GM13977 (cell line): ENCODE results near the gene MEAK7.
"Not testable (repeated sequence)": the region's sequence is repeated elsewhere in the genome, so short reads cannot be mapped to it uniquely, and the experiment has no call there.

Source experiments
- DNase-seq: peaks from one replicate; pipeline ENCODE4 v3.0.0; 2012; ENCODE audit warnings: low spot score
- in situ Hi-C: fragments of 300-500 bp; cut with MboI; formaldehyde crosslinking; loops from one replicate; pipeline ENCODE4 v1.12.0; 2022; ENCODE audit warnings: low sequenced_read_pairs, low pct_unique_long_range_greater_than_20kb, mixed read lengths, inconsistent platforms; ENCODE audit not compliant: unreplicated experiment
- TF ChIP-seq, protein P1 (sequence below): IDR thresholded peaks from 2 replicates; pipeline ENCODE4 v1.5.1; 2012; ENCODE audit warnings: mild to moderate bottlenecking, control low read depth; ENCODE audit not compliant: insufficient read depth; ENCODE audit errors: extremely low read depth, missing control alignments

Gene MEAK7

DNA sequence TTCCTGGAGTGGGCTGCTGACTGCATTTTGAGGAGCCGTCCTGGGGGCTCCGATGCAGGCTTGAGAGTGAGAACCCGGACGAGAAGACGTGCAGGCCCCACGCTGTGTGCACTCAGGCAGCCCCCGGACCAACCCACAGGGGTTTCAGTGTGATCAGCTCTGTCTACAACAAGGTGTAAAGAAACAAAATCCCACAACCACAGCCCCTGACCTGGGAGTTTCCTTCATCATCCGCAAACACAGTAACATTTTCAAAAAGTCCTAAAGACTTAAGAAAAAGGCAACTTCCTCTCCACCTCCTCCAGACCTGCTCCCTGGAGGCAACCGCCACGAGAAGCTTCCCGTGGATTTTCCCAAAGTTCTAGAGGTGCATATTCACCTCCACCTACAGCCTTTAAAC lies 15.4 kb upstream of the MEAK7 start:
- no peak for DNase-seq
- TF ChIP-seq, protein P1, sequence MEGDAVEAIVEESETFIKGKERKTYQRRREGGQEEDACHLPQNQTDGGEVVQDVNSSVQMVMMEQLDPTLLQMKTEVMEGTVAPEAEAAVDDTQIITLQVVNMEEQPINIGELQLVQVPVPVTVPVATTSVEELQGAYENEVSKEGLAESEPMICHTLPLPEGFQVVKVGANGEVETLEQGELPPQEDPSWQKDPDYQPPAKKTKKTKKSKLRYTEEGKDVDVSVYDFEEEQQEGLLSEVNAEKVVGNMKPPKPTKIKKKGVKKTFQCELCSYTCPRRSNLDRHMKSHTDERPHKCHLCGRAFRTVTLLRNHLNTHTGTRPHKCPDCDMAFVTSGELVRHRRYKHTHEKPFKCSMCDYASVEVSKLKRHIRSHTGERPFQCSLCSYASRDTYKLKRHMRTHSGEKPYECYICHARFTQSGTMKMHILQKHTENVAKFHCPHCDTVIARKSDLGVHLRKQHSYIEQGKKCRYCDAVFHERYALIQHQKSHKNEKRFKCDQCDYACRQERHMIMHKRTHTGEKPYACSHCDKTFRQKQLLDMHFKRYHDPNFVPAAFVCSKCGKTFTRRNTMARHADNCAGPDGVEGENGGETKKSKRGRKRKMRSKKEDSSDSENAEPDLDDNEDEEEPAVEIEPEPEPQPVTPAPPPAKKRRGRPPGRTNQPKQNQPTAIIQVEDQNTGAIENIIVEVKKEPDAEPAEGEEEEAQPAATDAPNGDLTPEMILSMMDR: no peak
- in situ Hi-C loops: loop anchor here (25.0 kb wide), 1 partner anchor 442 kb away; no protein-coding TSS in a partner anchor

DNA sequence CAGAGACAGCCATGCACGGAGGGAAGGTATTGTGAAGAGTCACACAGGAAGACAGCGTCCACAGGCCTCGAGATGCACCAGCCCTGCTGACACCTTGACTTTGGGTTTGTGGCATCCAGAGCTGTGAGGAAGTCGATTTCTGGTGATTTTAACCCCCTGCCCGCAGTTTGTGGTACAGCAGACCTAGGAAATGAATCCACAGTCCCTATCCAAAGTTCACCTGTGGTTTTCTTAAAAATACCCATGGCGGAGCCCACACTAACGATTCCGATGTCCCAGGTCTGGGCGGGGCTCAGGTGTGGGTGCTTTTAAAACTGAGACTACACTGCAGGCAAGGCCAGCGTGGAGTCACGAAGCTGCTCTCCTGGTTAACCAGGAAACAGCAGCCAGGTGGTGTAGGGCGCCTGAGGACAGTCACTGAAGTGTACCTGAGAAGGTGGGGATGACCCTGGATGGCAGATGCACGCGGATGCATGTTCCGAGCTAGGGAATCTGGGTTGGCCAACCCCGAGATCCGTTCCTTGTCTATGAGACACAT lies 14.4 kb upstream of the MEAK7 start:
- TF ChIP-seq, protein P1: no peak
- in situ Hi-C loops: loop anchor here (25.0 kb wide), 1 partner anchor 443 kb away; no protein-coding TSS in a partner anchor
- no peak for DNase-seq

DNA sequence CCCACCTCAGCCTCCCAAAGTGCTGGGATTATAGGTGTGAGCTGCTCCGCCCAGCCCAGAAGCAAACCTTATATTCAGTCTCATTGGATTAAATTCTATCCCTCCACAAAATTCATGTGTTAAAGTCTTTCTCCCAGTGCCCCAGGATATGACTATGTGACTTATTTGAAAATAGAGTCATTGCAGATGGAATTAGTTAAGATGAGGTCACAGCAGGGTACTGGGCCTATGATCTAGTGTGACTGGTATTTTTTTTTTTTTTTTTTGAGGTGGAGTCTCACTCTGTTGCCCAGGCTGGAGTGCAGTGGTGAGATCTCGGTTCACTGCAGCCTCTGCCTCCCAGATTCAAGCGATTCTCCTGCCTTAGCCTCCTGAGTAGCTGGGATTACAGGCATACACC lies 13.8 kb upstream of the MEAK7 start:
- in situ Hi-C loops: loop anchor here (25.0 kb wide), 1 partner anchor 444 kb away; no protein-coding TSS in a partner anchor
- not testable (repeated sequence) for DNase-seq

GRCh38 chr16:84517366-84517765 lies 12.9 kb upstream of the MEAK7 start:
- TF ChIP-seq, protein P1: no peak
- no peak for DNase-seq
- in situ Hi-C loops: loop anchor here (25.0 kb wide), 1 partner anchor 445 kb away; no protein-coding TSS in a partner anchor

- TF ChIP-seq, protein P1: no peak
- peak; percentile 68 for DNase-seq
- in situ Hi-C loops: loop anchor here (5.0 to 25.0 kb wide), 2 partner anchors 107 to 447 kb away; no protein-coding TSS in a partner anchor
Measured at GRCh38 chr16:84514874-84515835, 10.7 kb upstream of the MEAK7 start.

DNA sequence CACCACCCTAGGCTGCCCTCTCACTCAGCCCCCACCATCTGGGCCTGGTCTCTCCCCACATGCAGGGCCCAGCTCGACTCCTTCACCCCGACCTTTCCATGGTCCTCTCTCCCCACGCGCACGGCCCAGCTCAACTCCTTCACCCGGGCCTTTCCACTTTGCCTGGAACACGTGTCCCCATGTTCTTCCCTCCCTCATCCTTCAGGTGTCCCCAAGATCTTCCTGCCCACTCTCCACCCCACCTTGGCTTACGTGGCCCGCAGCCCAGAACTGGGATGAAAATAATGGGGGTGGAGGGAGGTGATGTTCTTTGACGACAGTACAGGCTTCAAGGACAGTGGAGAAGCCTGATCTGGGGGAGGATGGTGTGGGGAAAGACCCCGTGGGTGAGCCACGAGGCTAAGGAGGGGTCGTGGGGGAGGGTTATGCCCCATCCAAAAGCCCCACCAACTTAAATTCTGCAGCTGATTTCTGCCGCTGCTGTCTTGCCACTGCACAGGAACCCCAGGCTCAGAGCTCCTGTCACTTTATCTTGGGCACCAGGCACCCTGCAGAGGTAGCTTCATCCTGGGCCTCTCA lies 9.9 kb upstream of the MEAK7 start:
- TF ChIP-seq, protein P1: no peak
- in situ Hi-C loops: loop anchor here (5.0 to 25.0 kb wide), 2 partner anchors 108 to 448 kb away; no protein-coding TSS in a partner anchor
- DNase-seq: no peak
